BLaER1 treated with 17β-estradiol and CSF1 and Interleukin-3, amounts not matched to agents 10 nM and 100 nM (cell line): ENCODE results near the gene RRP12.

ENCODE experiments used
- H3K27ac ChIP-seq, 11 experiments: shearing (Covaris generic); formaldehyde crosslinking; 2 replicates each; pipeline ENCODE4 v1.8.1; 2022
- H3K27me3 ChIP-seq, 11 experiments: shearing (Covaris generic); formaldehyde crosslinking; 2 replicates each; pipeline ENCODE4 v1.8.1; 2022
- H3K36me3 ChIP-seq, 11 experiments: shearing (Covaris generic); formaldehyde crosslinking; 2 replicates each; pipeline ENCODE4 v1.8.1; 2022
- H3K4me1 ChIP-seq, 10 experiments: shearing (Covaris generic); formaldehyde crosslinking; 2 replicates each; pipeline ENCODE4 v1.8.1; 2022
- H3K4me2 ChIP-seq, 11 experiments: shearing (Covaris generic); formaldehyde crosslinking; 2 replicates each; pipeline ENCODE4 v1.8.1; 2022
- H3K4me3 ChIP-seq, 10 experiments: shearing (Covaris generic); formaldehyde crosslinking; 2 replicates each; pipeline ENCODE4 v1.8.1; 2022
- H3K9ac ChIP-seq, 11 experiments: shearing (Covaris generic); formaldehyde crosslinking; 2 replicates each; pipeline ENCODE4 v1.8.1; 2022
- H3K9me3 ChIP-seq, 11 experiments: shearing (Covaris generic); formaldehyde crosslinking; replicated peaks in 1 of 11; 2 replicates each; pipeline ENCODE4 v1.8.1; 2022
- H4K20me1 ChIP-seq, 11 experiments: shearing (Covaris generic); formaldehyde crosslinking; 2 replicates each; pipeline ENCODE4 v1.8.1; 2022
- Cebpa-rat ChIP-seq, 11 experiments: shearing (Covaris generic); IDR thresholded peaks; 2 replicates each; pipeline ENCODE4 v1.8.1; 2022

RRP12 gene

GRCh38 chr10:97333601-97334369 is 67.4 kb downstream of the RRP12 start:
- Histone ChIP-seq H3K4me2 (peak overlapping the region; percentile 85 to 99 (median 93)), H3K9me3 (peaks cover 0 to 18% (median 0%) of the 10 kb centered on the region in 11 experiments; a peak in 2 of 22 replicates), H3K27me3 (no peaks in the 10 kb centered on the region), H3K9ac (peak overlapping the region; percentile 89 to 100 (median 100)), H3K27ac (peak overlapping the region; percentile 94 to 100 (median 99)), H3K4me1 (peaks cover 53 to 67% (median 59%) of the 10 kb centered on the region in 10 experiments), H3K36me3 (peaks cover 14 to 51% (median 46%) of the 10 kb centered on the region in 11 experiments), H3K4me3 (peak overlapping the region; percentile 87 to 100 (median 96)), H4K20me1 (peaks cover 48 to 57% (median 56%) of the 10 kb centered on the region in 11 experiments)
- no peak for TF ChIP-seq Cebpa-rat (IDR thresholded peaks at IDR 0.05)

- peaks cover 19 to 56% (median 51%) of the 10 kb centered on the region in 11 experiments for H3K36me3 ChIP-seq
- peak overlapping the region; percentile 87 to 100 (median 96) for H3K4me3 ChIP-seq
- H3K27ac ChIP-seq, result peak overlapping the region; percentile 94 to 100 (median 99)
- H3K9ac ChIP-seq, result peak overlapping the region; percentile 89 to 100 (median 100)
- TF ChIP-seq Cebpa-rat (IDR thresholded peaks at IDR 0.05), result no peak
- peak overlapping the region; percentile 85 to 99 (median 93) for H3K4me2 ChIP-seq
- H3K4me1 ChIP-seq, result peaks cover 57 to 72% (median 61%) of the 10 kb centered on the region in 10 experiments
- peaks cover 52 to 63% (median 61%) of the 10 kb centered on the region in 11 experiments for H4K20me1 ChIP-seq
- no peaks in the 10 kb centered on the region for H3K27me3 ChIP-seq
- H3K9me3 ChIP-seq, result peaks cover 0 to 18% (median 0%) of the 10 kb centered on the region in 11 experiments; a peak in 2 of 22 replicates
Measured at GRCh38 chr10:97333351-97333600, 67.9 kb downstream of the RRP12 start.

GRCh38 chr10:97332591-97333350 is 68.4 kb downstream of the RRP12 start:
- peak overlapping the region; percentile 85 to 99 (median 93) for H3K4me2 ChIP-seq
- H3K4me1 ChIP-seq, result peaks cover 57 to 75% (median 63%) of the 10 kb centered on the region in 10 experiments
- H3K4me3 ChIP-seq, result peak overlapping the region; percentile 87 to 100 (median 96)
- H4K20me1 ChIP-seq, result peaks cover 52 to 68% (median 66%) of the 10 kb centered on the region in 11 experiments
- TF ChIP-seq Cebpa-rat (IDR thresholded peaks at IDR 0.05), result no peak
- H3K9ac ChIP-seq, result peak overlapping the region; percentile 89 to 100 (median 100)
- H3K9me3 ChIP-seq, result peaks cover 0 to 18% (median 0%) of the 10 kb centered on the region in 11 experiments; a peak in 2 of 22 replicates
- H3K27me3 ChIP-seq, result no peaks in the 10 kb centered on the region
- peak overlapping the region; percentile 94 to 100 (median 99) for H3K27ac ChIP-seq
- peaks cover 19 to 61% (median 56%) of the 10 kb centered on the region in 11 experiments for H3K36me3 ChIP-seq

DNA sequence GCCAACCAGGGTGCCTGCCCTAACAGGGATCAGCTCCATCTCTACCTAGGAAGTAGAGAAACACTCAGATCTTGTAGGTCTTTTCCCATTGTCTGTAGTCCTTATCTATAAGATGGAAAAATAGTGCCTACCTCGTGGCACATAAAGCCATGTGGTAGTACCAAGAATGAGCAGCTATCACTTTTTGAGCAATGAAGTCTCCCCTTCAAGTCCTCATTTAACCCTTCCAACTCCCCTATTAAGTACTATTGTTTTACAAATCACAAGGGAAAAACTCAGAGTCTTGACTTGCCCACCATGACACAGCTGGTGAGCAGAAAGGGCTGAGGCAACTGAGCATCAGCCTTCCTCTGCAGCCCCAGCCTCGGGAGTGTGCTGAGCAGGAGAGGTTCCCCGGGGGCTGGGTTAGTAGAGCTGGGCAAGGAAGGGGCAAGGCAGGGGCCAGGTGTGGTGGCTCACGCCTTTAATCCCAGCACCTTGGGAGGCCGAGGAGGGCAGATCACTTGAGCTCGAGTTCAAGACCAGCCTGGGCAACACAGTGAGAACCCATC is 69.9 kb downstream of the RRP12 start:
- H3K4me1 ChIP-seq, result peaks cover 44 to 66% (median 59%) of the 10 kb centered on the region in 10 experiments
- H3K4me2 ChIP-seq, result peak overlapping the region; percentile 85 to 99 (median 93)
- TF ChIP-seq Cebpa-rat (IDR thresholded peaks at IDR 0.05), result no peak
- peaks cover 19 to 73% (median 60%) of the 10 kb centered on the region in 11 experiments for H3K36me3 ChIP-seq
- H3K9me3 ChIP-seq, result peaks cover 0 to 18% (median 0%) of the 10 kb centered on the region in 11 experiments; a peak in 2 of 22 replicates
- H3K9ac ChIP-seq, result peak overlapping the region; percentile 89 to 100 (median 100)
- H4K20me1 ChIP-seq, result peaks cover 52 to 83% (median 80%) of the 10 kb centered on the region in 11 experiments
- H3K27me3 ChIP-seq, result no peaks in the 10 kb centered on the region
- H3K4me3 ChIP-seq, result peak overlapping the region; percentile 87 to 100 (median 96)
- peak overlapping the region; percentile 94 to 100 (median 99); a peak in 21 of 22 replicates for H3K27ac ChIP-seq

- peak overlapping the region in 8 of 11 experiments; percentile 18 to 100 (median 98); a peak in 12 of 22 replicates for H3K9ac ChIP-seq
- H3K4me2 ChIP-seq, result peak overlapping the region; percentile 85 to 99 (median 93); a peak in 21 of 22 replicates
- H3K36me3 ChIP-seq, result peaks cover 19 to 76% (median 61%) of the 10 kb centered on the region in 11 experiments
- TF ChIP-seq Cebpa-rat (IDR thresholded peaks at IDR 0.05), result no peak
- peak overlapping the region in 5 of 11 experiments; percentile 18 to 99 (median 99); a peak in 6 of 22 replicates for H3K27ac ChIP-seq
- peaks cover 52 to 98% (median 86%) of the 10 kb centered on the region in 11 experiments for H4K20me1 ChIP-seq
- no peaks in the 10 kb centered on the region for H3K27me3 ChIP-seq
- peak overlapping the region in 8 of 10 experiments; percentile 88 to 100 (median 97); a peak in 12 of 20 replicates for H3K4me3 ChIP-seq
- peaks cover 0 to 18% (median 0%) of the 10 kb centered on the region in 11 experiments; a peak in 2 of 22 replicates for H3K9me3 ChIP-seq
- peaks cover 31 to 68% (median 53%) of the 10 kb centered on the region in 10 experiments for H3K4me1 ChIP-seq
Measured at GRCh38 chr10:97329766-97330165, 71.4 kb downstream of the RRP12 start.

DNA sequence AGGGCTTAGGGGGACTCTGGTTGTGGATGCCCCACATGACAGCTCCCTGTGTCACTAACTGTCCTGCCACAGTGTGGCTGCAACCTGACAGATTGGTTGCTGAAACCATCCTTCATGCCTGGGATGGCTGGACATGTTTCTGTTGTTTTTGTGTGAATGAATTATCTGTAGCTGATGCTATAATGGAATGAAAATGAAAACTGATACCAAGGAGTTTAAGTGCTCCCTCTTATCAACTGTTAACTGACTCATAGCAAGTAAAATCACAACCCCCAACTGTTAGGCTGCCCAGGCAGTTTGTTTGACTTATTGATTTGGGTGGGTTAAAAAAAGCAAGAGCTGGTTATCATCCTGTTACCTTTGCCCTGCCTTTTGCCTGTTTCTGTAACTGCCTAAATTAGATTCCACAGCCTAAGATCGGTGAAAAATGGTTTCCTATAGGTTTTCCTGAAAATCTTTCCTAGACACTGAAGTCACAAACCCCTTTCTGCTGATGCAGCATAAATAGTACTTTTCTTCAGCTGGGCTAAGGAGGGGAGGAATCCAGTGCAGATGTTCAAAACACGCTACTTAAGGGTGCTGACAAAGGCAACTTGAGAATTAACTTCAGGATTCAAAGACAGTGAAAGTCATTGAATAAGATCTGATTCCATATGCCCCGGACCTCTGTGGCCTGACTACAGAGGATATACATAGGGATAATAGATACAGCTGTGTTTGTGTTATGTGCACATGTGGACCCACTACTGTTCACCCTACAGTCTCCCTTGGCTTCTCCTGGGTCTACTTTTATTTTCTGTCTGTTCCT is 72.3 kb downstream of the RRP12 start:
- Histone ChIP-seq H3K27ac (peak overlapping the region in 5 of 11 experiments; percentile 14 to 50 (median 28); a peak in 7 of 22 replicates), H3K36me3 (peaks cover 19 to 76% (median 61%) of the 10 kb centered on the region in 11 experiments), H3K27me3 (no peaks in the 10 kb centered on the region), H3K4me1 (peaks cover 31 to 77% (median 54%) of the 10 kb centered on the region in 10 experiments), H3K9ac (peak overlapping the region in 6 of 11 experiments; percentile 6 to 99 (median 98); a peak in 7 of 22 replicates), H3K4me3 (peak overlapping the region in 6 of 10 experiments; percentile 7 to 100 (median 92); a peak in 9 of 20 replicates), H3K4me2 (peak overlapping the region in 8 of 11 experiments; percentile 9 to 99 (median 92); a peak in 14 of 22 replicates), H4K20me1 (peaks cover 47 to 100% (median 84%) of the 10 kb centered on the region in 11 experiments), H3K9me3 (peaks cover 0 to 18% (median 0%) of the 10 kb centered on the region in 11 experiments; a peak in 2 of 22 replicates)
- no peak for TF ChIP-seq Cebpa-rat (IDR thresholded peaks at IDR 0.05)
